Measurements from ENCODE around the gene GBP4. TPM values are rescaled to one million over a fixed set of nuclear protein-coding genes. Genes with fewer than 3 reads are reported as not detected.

The GBP4 gene
- polyA plus RNA-seq, 3 donors = 10.3 to 17.4 (median 13.0) TPM

- no peak overlapping the region for H3K4me3 ChIP-seq (replicated peaks in 1 of 3; ENCODE audit: low read depth in 2 of 3, low read length in 3 of 3)
- no peak overlapping the region for H3K9ac ChIP-seq (ENCODE audit: insufficient read depth, low read length, poor library complexity, severe bottlenecking)
- peaks cover 19 to 44% (median 34%) of the 10 kb centered on the region in 7 donors for H3K9me3 Mint-ChIP-seq
- peak; percentile 15 to 46 (median 30) for DNase-seq
- H3K4me1 Mint-ChIP-seq = peaks cover 4% of the 10 kb centered on the region
- peaks cover 0 to 3% (median 0%) of the 10 kb centered on the region in 3 donors for H3K27me3 Mint-ChIP-seq (ENCODE audit: low read depth in 3 of 3)
- no peak overlapping the region for H3K4me2 ChIP-seq (replicated peaks; ENCODE audit: extremely low read depth, low read length, poor library complexity, severe bottlenecking)
- WGBS (ENCODE audit: insufficient coverage) = 80% methylated on average over 1 of the region's 3 CpGs
- no peaks in the 10 kb centered on the region for H4K20me1 ChIP-seq (ENCODE audit: insufficient read depth, low read length)
- no peaks in the 10 kb centered on the region for H3K36me3 Mint-ChIP-seq
- H3K4me3 Mint-ChIP-seq = no peak overlapping the region
- intact Hi-C loops (cut with micrococcal nuclease) = no loop called here
- H3K9me3 ChIP-seq (replicated peaks in 1 of 2; ENCODE audit: control insufficient read depth in 1 of 2, insufficient read depth in 1 of 2, low read length in 2 of 2) = peaks cover 15 to 32% of the 10 kb centered on the region in 2 donors
- H3K27ac ChIP-seq (ENCODE audit: low read depth in 1 of 2, low read length in 2 of 2) = no peak overlapping the region
- TF ChIP-seq CTCF (IDR thresholded peaks at IDR 0.05) = no peak
- no peak overlapping the region for H3K27ac Mint-ChIP-seq
- no peak overlapping the region for H2AFZ ChIP-seq (ENCODE audit: insufficient read depth, low read depth, low read length, poor library complexity, severe bottlenecking)
- peaks cover 0 to 7% of the 10 kb centered on the region in 2 donors for H3K36me3 ChIP-seq (replicated peaks in 1 of 2; ENCODE audit: control insufficient read depth in 1 of 2, insufficient read depth in 2 of 2, low read length in 2 of 2)
- H3K27me3 ChIP-seq (ENCODE audit: control insufficient read depth in 2 of 2, insufficient read depth in 2 of 2, low read length in 2 of 2) = no peaks in the 10 kb centered on the region
- H3K79me2 ChIP-seq (ENCODE audit: insufficient read depth, low read length) = no peaks in the 10 kb centered on the region
- no peaks in the 10 kb centered on the region for H3K4me1 ChIP-seq (ENCODE audit: control insufficient read depth in 1 of 2, insufficient read depth in 2 of 2, low read length in 2 of 2)
These were observed 7.6 kb upstream of the GBP4 start for GRCh38 chr1:89206373-89206772.

- no peak for TF ChIP-seq CTCF (IDR thresholded peaks at IDR 0.05)
- no peaks in the 10 kb centered on the region for H3K27me3 ChIP-seq (ENCODE audit: control insufficient read depth in 2 of 2, insufficient read depth in 2 of 2, low read length in 2 of 2)
- H3K9me3 ChIP-seq (replicated peaks in 1 of 2; ENCODE audit: control insufficient read depth in 1 of 2, insufficient read depth in 1 of 2, low read length in 2 of 2) = peaks cover 12 to 24% of the 10 kb centered on the region in 2 donors
- Mint-ChIP-seq H3K27ac (no peak overlapping the region), H3K9me3 (peaks cover 10 to 31% (median 29%) of the 10 kb centered on the region in 7 donors), H3K4me3 (no peak overlapping the region), H3K27me3 (ENCODE audit: low read depth in 3 of 3) (peaks cover 0 to 3% (median under 1%) of the 10 kb centered on the region in 3 donors), H3K4me1 (peaks cover 20% of the 10 kb centered on the region), H3K36me3 (no peaks in the 10 kb centered on the region)
- H3K4me2 ChIP-seq (replicated peaks; ENCODE audit: extremely low read depth, low read length, poor library complexity, severe bottlenecking) = no peak overlapping the region
- no CpG with 5 or more reads among the region's 1 CpG for WGBS (ENCODE audit: insufficient coverage)
- H3K79me2 ChIP-seq (ENCODE audit: insufficient read depth, low read length) = no peaks in the 10 kb centered on the region
- no peak for DNase-seq
- H3K36me3 ChIP-seq (replicated peaks in 1 of 2; ENCODE audit: control insufficient read depth in 1 of 2, insufficient read depth in 2 of 2, low read length in 2 of 2) = peaks cover 0 to 7% of the 10 kb centered on the region in 2 donors
- H3K9ac ChIP-seq (ENCODE audit: insufficient read depth, low read length, poor library complexity, severe bottlenecking) = no peak overlapping the region
- no peak overlapping the region for H3K27ac ChIP-seq (ENCODE audit: low read depth in 1 of 2, low read length in 2 of 2)
- H3K4me1 ChIP-seq (ENCODE audit: control insufficient read depth in 1 of 2, insufficient read depth in 2 of 2, low read length in 2 of 2) = peaks cover 6 to 15% of the 10 kb centered on the region in 2 donors
- H2AFZ ChIP-seq (ENCODE audit: insufficient read depth, low read depth, low read length, poor library complexity, severe bottlenecking) = no peak overlapping the region
- intact Hi-C loops (cut with micrococcal nuclease) = no loop called here
- H4K20me1 ChIP-seq (ENCODE audit: insufficient read depth, low read length) = no peaks in the 10 kb centered on the region
- H3K4me3 ChIP-seq (replicated peaks in 1 of 3; ENCODE audit: low read depth in 2 of 3, low read length in 3 of 3) = no peak overlapping the region
These were observed 4.4 kb upstream of the GBP4 start for GRCh38 chr1:89203166-89203565.
